ENCODE results near the gene MTHFD1.

The MTHFD1 gene

DNA sequence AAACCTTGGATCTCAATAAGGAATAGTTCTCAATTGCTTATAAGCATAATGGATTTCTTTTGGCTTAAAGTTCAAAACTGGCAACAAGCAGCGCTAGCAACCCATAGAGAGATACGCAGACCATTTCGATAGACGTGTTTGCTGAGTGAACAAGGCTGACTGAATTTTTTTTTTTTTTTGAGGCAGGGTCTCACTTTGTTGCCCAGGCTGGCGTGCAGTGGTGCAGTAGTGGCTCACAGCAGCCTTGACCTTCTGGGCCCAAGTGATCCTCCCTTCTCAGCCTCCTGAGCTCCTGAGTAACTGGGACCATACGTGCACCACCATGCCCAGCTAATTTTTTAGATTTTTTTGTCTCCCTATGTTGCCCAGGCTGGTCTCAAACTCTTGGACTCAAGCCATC is 75.7 kb downstream of the MTHFD1 start:
- DNase-seq (ENCODE audit: low read depth): no peak
- no peak for TF ChIP-seq CTCF (conservative IDR thresholded peaks at IDR 0.05; ENCODE audit: low read depth, low read length)
- no peak overlapping the region for H3K4me3 ChIP-seq (ENCODE audit: low read depth, low read length)

DNA sequence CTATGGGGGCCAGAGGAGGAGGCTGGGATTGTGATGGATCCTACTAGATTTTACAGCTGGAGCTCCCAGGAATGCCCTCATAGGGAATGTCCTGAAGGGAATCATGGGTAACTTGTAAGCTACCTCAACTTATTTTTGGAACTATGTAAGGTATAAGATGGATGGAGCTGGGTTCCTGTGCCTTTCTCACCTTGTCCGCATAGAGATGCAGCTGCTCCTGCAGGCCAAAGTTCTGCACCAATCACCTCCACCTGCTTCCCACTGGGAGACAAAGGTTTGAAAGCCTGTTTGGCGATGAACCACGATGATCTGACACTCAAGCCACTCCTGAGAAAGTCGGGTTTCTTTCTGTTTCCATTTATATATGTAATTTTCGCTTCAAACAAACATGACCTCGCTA is 76.5 kb downstream of the MTHFD1 start:
- DNase-seq (ENCODE audit: low read depth): no peak
- no peak for TF ChIP-seq CTCF (conservative IDR thresholded peaks at IDR 0.05; ENCODE audit: low read depth, low read length)
- H3K4me3 ChIP-seq (ENCODE audit: low read depth, low read length): peak overlapping the region; percentile 78

DNA sequence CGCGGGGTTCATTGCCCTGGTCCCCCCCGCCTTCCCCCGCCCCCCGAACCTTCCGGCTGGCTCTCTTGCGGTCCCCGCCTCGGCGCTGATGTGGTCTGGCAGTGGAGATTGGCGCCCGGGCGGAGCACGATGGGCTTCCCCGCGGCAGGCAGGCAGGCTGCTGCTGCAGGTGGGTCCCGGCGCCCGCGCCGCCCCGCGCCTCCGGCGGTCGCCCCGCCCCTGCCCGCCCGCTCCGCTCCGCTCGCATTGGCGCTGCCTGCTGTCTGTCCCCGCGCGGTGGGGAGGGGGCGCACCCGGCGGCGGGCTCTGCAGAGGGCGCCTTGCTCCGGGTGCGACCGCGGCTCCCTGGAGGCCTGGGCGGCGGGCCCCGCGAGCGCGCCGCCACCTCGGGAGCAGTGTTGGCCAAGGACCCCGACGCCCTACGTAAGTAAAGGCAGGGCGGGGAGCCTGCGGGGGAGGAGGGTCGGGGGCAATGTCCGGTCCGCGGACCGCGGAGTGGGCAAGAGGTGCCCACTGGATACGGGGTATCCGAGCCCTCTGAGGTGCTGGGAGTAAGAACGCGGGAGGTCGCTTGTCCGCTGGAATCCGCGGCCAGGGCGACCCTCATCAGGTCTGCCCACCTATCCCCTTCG is 77.2 kb downstream of the MTHFD1 start, which contains the start of gene AKAP5:
Gene AKAP5, plus strand, starts transcription at position 309 of the 632 bp plus-strand sequence. CDS start 2,896 bp downstream, outside the sequence.
- TF ChIP-seq CTCF (conservative IDR thresholded peaks at IDR 0.05; ENCODE audit: low read depth, low read length): no peak
- DNase-seq (ENCODE audit: low read depth): peak; percentile 31
- peak within 1 kb of the TSS; percentile 78 for H3K4me3 ChIP-seq (ENCODE audit: low read depth, low read length)

GRCh38 chr14:64465831-64466554 is 77.8 kb downstream of the MTHFD1 start:
- H3K4me3 ChIP-seq (ENCODE audit: low read depth, low read length): peak overlapping the region; percentile 78
- DNase-seq (ENCODE audit: low read depth): peak; percentile 49
- peak; percentile 53 for TF ChIP-seq CTCF (conservative IDR thresholded peaks at IDR 0.05; ENCODE audit: low read depth, low read length)

GRCh38 chr14:64467101-64467500 is 78.9 kb downstream of the MTHFD1 start:
- no peak for DNase-seq (ENCODE audit: low read depth)
- no peak overlapping the region for H3K4me3 ChIP-seq (ENCODE audit: low read depth, low read length)
- no peak for TF ChIP-seq CTCF (conservative IDR thresholded peaks at IDR 0.05; ENCODE audit: low read depth, low read length)

- no peak for TF ChIP-seq CTCF (conservative IDR thresholded peaks at IDR 0.05; ENCODE audit: low read depth, low read length)
- H3K4me3 ChIP-seq (ENCODE audit: low read depth, low read length): no peak overlapping the region
- no peak for DNase-seq (ENCODE audit: low read depth)
These were observed 79.4 kb downstream of the MTHFD1 start for GRCh38 chr14:64467566-64467965.
